Activated T-cell treated with anti-CD3 and anti-CD28 coated beads for 48 hours (primary cell): ENCODE data around the gene BCL2L13.
A peak's percentile ranks its signal among the peaks of the same experiment; 100 is the strongest.
"Not testable (repeated sequence)": the region's sequence is repeated elsewhere in the genome, so short reads cannot be mapped to it uniquely, and the experiment has no call there.

Source experiments
- DNase-seq: peaks from one replicate; pipeline ENCODE4 v3.0.0-alpha.2; 2020; ENCODE audit warnings: low read depth

BCL2L13 gene

DNA sequence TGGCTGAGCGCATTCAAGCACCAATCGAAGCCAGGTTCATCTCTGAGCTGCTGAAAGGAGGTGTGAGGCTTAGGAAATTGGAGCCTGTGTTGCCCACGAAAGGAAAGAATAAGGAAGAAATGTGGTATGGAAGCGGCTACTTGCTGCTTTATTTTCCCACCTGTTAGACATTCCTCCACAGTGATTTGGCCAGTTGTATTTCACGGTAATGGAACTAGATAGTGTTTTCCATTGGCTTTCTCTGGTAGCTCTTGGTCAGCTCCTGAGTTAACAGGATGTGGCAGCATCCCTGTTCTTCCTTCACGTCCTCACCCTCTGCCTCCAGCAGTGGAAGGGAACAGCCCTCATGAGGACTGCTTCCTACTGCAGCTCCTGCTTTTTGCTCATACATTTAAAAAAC is 91.0 kb downstream of the BCL2L13 start:
- no peak for DNase-seq

DNA sequence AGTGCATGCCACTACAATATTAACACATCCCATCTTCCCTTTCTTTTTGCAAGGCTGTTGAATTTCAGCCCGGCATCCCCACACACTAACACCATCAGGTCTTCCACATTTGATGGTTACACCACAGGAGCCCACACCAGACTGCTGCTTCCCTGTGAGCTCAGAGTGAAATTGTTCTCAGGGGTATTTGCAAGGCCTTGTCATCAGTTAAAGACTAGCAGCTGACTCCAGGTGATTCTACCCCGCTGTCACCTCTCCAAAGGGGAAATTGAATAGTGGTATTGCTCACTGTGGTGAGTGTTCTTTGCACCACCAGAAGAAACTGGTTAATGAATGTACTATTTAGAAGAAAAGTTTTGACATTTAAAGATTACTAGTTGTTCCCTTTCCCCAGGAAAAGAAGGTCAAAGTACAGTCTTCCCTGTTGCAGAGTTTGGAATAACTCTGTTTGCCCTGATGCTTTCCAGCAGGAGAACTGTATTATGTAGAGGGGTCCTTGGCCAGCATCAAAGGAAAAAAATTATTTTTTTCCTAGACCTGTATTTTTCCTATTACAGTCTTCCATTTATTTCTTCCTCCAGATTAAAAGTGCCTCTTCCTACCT is 93.8 kb downstream of the BCL2L13 start:
- no peak for DNase-seq

DNA sequence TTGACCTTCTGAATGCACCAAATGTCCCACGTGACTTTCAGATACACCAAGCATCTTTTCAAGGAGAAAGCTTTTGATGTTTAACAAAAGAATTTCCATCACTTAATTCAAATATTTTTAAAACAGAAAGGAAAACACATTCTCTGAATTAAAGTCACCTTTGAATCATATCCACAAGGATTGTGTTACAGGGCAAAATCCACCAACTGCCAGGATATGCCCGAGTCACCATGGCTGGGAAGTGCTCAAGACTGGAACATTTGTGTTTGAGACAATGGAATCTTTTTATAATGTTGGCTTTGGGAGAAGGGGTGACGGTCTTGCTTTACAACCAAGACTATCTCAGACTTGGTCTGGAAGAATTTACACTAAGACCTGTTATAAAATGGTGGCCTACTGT is 94.9 kb downstream of the BCL2L13 start:
- DNase-seq = no peak

DNA sequence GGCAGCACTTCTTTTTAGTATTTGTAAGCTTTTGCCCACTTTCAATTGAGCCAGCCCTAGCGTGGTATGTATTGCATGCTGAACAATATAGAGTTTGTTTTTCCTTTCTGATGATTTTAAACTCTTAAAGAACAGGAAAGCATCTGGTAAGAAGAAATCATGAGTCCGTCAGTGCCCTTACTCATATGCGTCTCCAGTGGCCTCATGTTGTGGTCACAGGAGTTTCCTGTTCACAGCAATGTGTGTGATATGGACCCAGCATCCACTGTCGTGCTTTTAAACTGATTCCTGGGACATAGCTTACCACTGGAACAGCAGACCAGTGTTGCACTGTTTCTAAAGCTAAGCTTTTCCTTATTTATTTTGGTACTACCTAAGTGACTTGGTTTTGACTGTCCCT is 95.6 kb downstream of the BCL2L13 start:
- no peak for DNase-seq

DNA sequence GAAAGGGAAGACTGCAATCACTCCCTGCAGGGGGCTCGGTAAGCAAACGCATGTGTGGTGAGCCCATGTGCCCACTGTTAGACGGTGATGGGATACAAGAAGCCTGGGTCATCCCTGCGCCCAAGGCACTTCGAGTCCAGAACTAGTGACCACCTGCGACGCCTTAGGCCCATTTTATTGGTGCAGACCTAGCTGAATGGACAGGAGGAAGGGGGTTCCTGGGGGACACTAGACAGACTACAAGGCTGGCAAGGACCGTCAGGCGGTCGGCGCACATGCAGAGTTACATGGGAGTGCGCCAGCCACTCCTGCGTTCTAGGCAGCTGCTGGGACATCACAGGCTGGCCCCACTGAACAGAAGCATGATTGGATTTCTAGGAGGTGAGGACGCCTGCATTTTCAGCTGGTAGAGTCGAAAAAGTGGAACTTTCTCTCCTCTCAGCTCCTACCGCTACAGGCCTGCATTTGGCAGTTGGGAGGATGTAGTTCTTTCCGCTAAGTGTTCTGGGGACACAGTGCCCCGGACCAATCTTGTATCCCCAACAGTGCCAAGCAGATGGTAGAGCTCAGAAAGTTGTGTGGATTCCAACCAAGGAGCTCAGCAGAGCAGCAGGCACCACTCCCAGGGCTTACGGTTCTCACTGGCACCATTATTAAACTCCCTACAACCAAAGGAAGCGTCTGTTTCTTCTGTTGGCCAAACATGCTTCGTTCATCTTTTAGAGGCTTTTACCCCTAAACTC is 100.0 kb downstream of the BCL2L13 start:
- no peak for DNase-seq

DNA sequence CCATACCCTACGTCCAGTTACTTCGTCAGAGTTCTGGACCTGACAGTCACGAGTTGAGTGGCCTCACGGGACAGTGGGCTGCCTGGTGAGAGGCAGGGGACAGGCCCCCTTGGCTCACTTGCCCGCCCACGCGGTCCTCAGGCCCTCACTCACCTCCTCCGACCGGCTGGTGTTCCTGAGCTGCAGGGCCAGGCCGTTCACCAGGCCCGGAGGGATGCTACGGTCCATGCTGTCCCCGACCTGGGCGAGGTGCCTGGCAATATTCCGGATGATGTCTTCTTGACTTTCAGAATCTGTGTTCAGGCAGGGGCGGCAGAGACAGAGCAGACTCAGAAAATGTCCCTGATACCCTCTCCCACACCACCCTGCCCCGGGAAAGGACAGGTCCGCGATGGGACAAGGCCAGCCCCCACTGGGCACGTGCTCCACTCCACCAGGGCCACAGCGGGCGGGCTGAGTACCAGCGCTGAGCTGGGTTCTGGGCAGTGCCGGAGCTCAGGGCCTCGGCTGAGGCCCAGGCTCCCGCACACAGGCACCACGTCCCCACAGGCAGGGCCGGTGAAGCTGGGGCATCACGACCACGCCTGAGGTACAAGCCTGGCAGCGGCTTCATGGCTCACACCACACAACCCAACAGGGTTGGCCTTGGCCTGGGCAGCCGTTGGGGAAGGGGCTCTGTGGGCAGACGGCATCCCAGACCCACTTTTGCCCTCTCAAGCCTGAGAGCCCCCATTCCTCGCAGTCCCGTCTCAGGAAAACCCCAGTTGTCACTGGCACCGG is 100.8 kb downstream of the BCL2L13 start:
- DNase-seq = no peak

DNA sequence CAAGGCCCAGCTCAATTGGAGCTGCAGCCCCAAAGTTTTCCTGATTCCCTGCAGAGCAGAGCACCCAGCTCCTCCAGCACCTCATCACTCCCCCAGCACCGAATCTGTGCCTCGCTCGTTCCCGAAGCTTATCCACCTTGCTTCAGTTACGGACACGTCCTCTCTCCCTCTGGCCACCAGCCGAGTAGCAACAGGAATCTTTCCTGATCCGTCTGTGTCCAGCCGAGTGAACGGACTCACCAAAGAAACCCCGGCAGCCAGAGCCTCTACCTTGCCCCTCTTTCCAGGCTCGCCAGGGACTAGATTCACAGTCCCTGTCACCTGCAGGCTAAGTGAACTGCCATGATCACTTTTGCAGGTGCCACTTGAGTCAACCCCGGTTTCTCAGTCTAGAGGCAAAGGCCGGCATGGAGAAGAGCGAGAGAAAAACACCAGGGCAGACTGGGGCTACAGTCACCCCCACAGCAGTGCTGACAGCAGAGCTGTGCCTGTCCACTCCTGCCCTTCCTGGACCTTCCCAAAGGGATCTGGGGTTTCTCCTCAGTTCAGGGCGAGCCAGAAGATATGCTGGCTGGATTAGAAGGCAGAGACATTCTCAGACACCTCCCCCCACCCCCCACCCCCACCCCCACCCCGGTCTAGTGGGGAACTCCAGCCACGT is 103.4 kb downstream of the BCL2L13 start:
- no peak for DNase-seq

DNA sequence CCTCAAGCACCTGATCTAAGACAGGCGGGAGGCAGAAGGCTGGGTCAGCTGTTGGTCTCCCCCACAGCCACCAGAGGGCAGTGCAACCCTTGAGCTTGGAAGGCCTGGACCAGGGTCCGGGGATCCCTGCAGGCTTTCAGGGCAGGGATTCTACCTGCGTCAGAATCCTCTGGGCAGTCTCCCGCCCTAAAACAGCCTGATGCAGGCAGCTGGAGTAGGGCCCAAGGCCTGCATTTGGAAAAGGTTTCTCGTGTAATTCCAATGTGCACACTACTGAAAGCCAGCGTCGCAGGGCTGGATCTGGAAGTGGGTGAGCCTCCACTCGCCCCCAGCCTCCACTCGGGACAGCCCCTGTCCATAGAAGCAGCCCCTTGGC is 104.0 kb downstream of the BCL2L13 start:
- peak; percentile 61 for DNase-seq

DNA sequence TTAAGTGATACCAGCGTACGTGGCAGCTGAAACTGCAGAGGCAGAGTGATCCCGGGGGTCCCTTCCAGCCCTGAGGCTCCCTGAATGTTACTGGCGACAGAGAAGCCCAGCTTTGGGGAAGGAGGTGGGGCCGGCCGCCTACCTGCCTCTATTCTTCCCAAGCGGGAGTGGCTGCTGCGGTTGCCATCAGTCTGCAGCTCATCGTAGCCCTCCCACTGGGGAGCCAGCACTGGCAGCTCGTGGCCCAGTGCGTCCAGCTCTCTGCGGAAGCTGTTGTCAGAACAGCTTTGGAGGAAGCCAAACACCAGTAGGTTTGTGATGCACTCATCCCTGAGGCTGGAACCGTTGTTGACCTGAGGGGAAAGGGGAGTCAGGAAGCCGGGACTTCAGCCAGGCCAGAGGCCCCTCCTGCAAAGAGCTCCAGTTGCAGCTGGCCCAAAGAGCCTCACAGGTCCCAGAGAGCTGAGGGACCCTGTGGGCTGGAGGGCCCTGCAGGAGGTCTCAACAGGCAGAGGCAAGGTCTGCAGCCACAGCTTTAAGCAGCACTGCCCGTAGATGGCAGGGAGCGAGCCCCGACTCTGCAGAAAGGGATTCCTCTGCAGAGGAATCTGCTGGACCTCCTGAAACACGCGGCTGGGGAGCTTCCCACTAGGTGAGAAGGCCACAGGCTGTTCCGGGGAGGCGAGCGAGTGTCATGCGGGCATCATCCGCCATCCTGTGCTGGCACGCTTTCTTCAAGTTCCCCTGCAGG is 105.3 kb downstream of the BCL2L13 start:
- DNase-seq = no peak

DNA sequence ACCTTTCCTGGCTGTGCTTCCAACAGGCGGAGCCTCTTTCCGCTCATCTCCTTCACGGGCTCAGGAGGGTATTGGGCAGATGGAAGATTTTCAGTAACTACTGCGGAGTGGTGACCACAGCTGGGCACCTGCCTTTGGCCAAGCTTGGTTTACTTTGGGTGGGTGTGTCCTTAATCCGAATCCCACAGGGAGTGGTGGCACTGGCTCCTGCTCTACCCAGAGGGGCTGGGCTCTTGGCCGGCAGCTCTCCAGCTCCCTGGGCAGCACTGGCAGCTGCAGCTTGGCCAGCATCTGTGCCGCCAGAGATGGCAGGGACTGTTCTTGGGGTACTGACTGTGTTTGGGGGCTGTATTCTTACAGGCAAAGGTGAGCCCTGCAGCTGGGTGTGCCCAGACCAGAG is 105.9 kb downstream of the BCL2L13 start:
- DNase-seq = no peak

DNA sequence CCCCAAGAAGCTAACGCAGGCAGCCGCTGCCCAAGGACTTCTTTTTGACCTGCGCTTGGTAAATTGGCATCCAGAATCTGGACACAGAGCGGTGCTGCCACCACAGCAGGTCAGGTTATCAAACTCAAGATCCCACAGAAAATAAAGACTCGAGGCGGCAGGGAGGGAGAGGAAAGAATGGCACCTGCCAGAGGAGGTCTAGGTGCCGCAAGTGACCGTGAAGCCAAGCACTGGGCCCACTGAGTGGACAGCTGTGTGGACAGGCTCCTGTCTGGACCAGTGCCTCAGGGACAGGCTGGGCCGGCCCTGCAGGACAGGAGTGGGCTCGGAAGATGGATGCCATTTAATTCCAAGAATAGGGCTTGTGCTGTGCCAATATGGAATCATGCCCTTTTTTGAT is 108.4 kb downstream of the BCL2L13 start:
- DNase-seq = no peak

DNA sequence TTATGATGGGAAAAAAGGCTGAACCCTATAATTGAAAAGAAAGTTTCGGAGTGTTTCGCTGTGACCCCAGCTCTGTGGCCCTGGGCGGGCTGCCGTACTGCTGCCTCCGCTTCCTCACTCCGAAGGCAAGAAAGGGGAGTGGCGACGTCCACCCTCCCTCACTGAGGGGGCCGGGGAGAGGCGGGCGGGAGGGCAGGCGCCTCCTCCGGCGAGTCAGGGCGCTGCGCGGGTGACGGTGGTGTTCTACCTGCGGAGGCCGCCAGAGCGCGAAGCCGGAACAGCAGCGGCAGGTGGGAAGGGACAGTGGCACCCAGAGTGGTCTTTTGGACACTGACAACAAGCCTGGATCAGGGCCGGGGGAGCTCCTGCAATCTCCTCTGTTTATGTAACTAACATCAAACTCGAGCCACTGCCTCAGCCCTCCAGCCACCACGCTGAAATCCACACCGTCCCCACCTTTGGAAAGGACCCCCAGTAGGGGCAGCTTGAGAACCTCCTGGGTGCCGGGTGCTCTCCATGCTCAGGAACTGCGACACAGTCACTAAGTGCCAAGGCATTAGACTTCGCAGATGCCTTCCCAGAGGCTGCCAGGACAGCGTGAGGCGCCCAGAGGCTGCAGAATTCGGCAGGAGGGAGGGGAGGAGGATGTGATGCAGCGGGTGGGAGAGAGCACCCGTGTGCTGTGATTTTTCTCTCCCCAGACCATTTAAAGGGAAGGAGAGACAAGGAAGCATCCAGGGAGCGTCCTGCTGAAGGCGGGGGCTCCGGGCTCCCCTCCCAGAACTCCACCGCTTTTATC is 110.2 kb downstream of the BCL2L13 start:
- no peak for DNase-seq

DNA sequence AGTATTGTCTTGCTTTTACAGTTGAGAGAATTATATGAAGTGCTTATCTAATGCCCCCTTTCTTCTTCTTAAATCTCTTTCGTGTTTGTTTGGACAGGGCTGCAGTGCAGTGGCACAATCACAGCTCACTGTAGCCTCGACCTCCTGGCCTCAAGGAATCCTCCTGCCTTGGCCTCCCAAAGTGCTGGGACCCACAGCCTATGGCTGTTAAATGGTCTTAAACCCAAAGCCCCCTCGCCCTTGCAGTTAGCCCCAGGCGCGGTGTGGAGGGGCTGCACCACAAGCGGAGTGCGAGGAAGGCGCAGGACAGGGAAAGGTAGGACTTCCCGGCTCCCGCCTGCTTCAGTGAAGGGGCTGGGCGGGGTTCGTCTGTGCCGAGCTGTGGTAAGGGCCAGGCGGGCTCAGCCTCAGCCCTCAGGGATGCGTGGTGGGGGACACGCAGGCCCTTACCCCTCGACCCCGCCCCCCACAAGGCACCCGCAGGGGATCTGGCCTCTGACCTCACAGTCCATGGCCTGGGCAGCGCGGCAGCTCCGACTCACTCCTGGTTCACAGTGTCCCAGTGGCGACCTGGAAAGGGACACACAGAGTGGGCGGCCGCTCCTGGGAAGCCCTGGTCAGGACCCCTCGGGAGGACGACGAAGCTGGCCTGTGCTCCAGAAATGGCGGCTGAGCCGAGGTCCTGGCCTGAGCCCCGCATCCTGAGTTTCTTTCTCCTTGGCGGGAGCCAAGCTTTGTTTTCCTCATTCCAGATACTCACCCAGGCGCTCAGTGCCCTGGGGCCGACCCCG is 111.2 kb downstream of the BCL2L13 start:
- DNase-seq = no peak

DNA sequence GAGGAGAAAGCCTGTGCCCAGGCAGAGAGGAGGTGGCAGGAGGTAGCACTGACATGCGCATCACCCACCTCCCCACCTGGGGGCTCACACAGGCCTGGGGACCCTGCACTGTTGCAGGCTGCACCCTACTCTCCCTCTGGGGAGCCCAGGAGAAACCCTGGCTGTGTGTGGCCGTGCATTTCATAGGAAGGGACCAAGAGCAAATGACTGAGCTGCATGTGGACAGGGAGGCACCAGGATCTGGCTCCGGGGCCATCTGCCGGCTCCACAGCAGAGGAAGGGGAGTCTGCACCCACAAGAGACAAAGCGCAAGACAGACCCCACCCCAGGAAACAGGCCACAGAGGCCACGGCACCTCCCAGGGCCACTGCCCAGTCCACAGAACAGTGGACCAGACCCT is 113.0 kb downstream of the BCL2L13 start:
- no peak for DNase-seq

DNA sequence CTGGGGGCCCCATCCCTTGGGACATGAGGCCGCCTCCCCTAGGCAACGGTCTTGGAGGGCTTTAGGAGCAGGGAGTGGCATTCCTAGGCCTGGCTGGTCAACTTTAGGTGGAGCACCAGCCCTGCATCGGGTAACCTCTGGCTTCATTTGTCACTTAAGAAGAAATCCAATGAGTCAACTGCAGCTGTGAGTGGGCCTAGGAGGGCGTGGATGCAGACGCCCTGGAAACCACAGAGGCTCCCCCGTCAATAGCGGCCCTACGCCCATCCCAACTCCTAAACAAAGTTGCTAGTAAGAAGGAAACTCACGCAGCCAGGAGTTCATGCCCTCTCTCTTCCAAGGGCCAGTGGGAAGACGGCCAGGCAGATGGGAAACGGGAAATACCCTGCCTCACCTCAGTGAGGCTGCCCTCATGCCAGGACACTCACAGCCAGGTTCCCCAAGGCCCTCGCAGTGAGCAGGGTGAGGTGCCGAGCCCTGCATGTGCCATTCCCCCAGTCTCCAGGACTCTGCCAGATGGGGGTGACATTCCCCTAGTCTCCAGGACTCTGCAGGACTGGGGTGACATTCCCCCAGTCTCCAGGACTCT is 114.9 kb downstream of the BCL2L13 start:
- no peak for DNase-seq

DNA sequence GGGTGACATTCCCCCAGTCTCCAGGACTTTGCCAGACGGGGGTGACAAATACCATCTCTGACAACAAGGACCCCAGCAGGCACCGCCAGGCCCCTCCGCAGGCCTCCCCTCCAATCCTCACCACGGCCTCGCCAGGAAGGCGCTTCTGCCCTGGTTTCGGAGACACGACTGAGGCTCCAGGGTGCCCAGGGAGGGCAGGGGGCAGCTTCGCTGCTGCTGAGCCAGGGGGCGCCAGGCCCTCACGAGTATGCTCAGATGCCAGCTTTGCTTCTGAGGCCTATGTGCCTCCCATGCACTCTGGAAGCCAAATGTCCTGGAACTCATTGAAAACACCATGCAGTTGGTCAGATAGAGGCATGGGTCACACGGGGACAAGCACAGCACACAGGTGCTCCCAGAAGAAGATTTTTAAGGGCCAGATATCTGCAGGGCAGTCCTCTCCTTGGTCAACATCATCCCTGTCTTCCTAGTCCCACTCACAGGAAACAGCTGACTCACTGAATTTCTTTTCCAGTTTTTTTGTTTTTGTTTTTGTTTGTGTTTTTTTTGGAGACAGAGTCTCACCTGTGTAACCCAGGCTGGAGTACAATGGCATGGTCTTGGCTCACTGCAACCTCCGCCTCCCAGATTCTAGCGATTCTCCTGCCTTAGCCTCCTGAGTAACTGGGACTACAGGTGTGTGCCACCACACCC is 115.8 kb downstream of the BCL2L13 start:
- peak; percentile 22 for DNase-seq

DNA sequence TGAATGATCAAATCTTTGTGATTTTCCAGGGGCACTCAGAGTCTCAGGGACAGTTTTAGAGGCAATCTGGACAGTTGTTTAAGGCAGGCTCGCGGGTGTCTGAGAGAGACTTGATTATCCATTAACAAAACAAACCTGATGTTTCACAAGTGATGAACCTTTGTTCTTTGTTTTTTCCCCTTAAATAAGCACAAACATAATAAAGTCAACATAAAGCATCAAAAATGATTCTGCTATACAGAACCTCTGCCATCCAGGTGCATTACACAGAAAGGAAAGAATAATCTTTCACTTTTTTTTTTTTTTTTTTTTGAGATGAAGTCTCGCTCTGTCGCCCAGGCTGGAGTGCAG is 122.6 kb downstream of the BCL2L13 start:
- DNase-seq = no peak

DNA sequence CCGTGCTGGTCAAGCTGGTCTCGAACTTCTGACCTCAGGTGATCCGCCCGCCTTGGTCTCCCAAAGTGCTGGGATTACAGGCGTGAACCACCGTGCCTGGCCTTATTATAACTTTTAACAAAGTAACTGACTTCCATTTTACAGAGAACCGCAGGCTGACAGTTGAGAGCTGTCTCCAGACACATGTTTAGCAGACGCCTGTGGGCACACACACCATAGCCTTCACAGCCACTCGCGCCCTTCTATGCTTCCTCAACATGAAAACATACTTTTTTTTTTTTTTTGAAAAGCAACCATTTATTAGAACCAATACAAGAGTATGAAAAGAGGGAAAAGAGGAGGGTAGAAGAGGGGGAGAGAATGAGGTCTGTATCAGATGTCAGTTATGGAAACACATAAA is 124.9 kb downstream of the BCL2L13 start:
- not testable (repeated sequence) for DNase-seq

DNA sequence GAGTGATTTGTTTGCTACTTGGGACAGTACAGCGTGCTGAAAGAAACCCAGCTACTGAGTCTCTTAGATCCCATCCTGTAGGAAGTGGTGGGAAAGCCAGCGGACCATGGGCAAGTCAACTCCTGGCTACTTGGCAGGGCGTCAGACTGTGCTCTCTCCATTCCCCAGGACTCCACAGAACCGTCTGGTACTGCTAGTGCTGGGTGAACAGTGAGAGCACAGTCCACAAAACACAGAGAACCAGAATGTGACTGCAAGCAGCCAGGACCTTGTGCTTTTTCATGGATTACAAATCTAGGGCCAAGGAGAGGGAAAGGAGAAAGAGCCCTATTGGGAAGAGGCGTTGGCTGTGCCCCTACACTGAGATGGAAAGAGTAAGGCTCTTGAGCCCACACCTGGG is 125.5 kb downstream of the BCL2L13 start:
- DNase-seq = no peak
